H1 (cell line): ENCODE measurements around the gene TMEM131L. TPM values are rescaled to one million over a fixed set of nuclear protein-coding genes. Genes with fewer than 3 reads are reported as not detected.

Experiments
- JUN ChIP-seq: IDR thresholded peaks from 2 replicates; pipeline ENCODE4 v1.6.1; 2011; ENCODE audit warnings: low read depth, mild to moderate bottlenecking, improper control_type of control experiment, low read length
- RAD21 ChIP-seq, 2 experiments: IDR thresholded peaks in 1 of 2; conservative IDR thresholded peaks in 1 of 2; 2 replicates each; pipeline ENCODE4 v1.6.1; 2011; ENCODE audit warnings: low read depth in 2 of 2, low read length in 2 of 2, improper control_type of control experiment in 1 of 2, inconsistent platforms in 1 of 2, mild to moderate bottlenecking in 1 of 2, moderate library complexity in 1 of 2
- USF2 ChIP-seq: IDR thresholded peaks from 2 replicates; pipeline ENCODE4 v1.6.1; 2011; ENCODE audit warnings: low read length, improper control_type of control experiment
- polyA plus RNA-seq, 7 experiments: library from polyadenylated mRNA; depleted of rRNA in 3 of 7; stranded (reverse) in 5 of 7; unstranded in 2 of 7; fragments of >200 nt in 5 of 7; fragments of 200-250 nt in 2 of 7; gene quantifications; 1 replicate in 5 of 7; 2 replicates in 1 of 7; 4 replicates in 1 of 7; pipeline versions ENCODE4 v1.2.1 to v1.2.3, GENCODE V29; 2011 to 2013; ENCODE audit warnings: missing spikeins in 2 of 7, mixed read lengths in 2 of 7
- total RNA-seq: library from RNA; stranded (reverse); fragmentation: NEBNext Ultra II Directional; extraction: Animal tissue kit (Norgen Biotek cat#: 25700); gene quantifications from 2 replicates; pipeline ENCODE4 v1.2.1, GENCODE V29; 2021

Gene TMEM131L
- total and polyA plus RNA-seq, 2 of the 8 experiments (the other 6 are each of a cell fraction or from before 2014, with no cell fraction given) = 14.3 to 26.1 TPM

- TF ChIP-seq JUN = no peak
- no peak for TF ChIP-seq USF2
- no peak for TF ChIP-seq RAD21 (IDR thresholded peaks at IDR 0.05 in 1 of 2, conservative IDR thresholded peaks at IDR 0.05 in 1 of 2; ENCODE audit: low read depth in 2 of 2, low read length in 2 of 2)
These were observed 18.8 kb upstream of the TMEM131L start (continued) for GRCh38 chr4:153447175-153447905.
